ENCODE results near the gene TTLL13.
A peak's percentile ranks its signal among the peaks of the same experiment; 100 is the strongest.

Gene TTLL13

GRCh38 chr15:90217671-90218394 lies 31.5 kb upstream of the TTLL13 start:
- DNase-seq, result no peak

GRCh38 chr15:90219421-90220141 lies 29.8 kb upstream of the TTLL13 start:
- DNase-seq, result no peak

DNA sequence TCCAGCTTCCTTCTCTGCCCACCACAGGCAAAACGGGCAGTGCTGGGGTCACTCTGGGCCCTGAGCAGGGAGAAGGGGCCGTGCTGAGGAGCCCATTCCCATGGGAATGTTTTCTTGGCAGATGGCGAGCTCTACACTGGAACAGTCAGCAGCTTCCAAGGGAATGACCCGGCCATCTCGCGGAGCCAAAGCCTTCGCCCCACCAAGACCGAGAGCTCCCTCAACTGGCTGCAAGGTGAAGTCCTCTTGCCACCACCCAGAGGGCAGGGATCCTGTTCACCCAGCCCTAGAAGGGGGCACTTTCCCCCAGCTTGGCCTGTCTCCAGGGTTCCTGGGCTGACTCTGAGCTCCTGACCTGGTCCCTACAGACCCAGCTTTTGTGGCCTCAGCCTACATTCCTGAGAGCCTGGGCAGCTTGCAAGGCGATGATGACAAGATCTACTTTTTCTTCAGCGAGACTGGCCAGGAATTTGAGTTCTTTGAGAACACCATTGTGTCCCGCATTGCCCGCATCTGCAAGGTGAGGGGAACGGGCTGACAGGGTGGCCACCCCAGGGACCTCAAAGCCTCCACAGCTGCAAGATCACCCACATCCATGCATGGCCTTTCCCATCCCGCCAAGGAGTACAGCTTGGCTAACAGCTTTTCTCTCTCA lies 28.0 kb upstream of the TTLL13 start:
- peak; percentile 56 to 71 for DNase-seq

DNA sequence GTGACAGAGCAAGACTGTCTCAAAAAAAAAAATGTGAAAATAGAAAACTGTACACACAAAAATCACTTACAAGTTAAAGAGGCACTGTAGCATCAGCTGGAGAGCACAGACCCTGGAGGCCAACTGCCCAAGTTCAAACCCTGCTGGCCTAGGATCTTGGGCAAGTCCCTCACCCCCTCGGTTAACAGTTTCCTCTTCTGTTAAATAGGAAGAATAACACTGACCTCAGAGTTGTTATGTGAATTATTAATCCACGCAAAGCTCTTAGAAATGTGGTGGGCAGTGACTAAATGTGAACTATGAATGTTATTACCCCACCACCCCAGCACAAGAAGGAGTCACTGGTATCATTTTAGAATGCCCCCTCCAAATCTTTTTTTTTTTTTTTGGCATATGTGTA lies 26.8 kb upstream of the TTLL13 start:
- peak; percentile 25 to 64 for DNase-seq

GRCh38 chr15:90223441-90224165 lies 25.8 kb upstream of the TTLL13 start:
- DNase-seq, result no peak

DNA sequence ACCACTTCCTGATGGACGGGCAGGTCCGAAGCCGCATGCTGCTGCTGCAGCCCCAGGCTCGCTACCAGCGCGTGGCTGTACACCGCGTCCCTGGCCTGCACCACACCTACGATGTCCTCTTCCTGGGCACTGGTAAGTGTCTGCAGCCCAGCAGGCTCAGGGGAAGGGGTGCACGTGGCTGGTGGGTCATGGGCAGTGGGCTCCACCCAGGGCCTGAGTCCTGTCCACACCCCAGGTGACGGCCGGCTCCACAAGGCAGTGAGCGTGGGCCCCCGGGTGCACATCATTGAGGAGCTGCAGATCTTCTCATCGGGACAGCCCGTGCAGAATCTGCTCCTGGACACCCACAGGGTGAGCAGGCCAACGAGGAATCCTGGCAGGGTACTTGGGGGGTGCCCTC lies 24.3 kb upstream of the TTLL13 start:
- no peak for DNase-seq

DNA sequence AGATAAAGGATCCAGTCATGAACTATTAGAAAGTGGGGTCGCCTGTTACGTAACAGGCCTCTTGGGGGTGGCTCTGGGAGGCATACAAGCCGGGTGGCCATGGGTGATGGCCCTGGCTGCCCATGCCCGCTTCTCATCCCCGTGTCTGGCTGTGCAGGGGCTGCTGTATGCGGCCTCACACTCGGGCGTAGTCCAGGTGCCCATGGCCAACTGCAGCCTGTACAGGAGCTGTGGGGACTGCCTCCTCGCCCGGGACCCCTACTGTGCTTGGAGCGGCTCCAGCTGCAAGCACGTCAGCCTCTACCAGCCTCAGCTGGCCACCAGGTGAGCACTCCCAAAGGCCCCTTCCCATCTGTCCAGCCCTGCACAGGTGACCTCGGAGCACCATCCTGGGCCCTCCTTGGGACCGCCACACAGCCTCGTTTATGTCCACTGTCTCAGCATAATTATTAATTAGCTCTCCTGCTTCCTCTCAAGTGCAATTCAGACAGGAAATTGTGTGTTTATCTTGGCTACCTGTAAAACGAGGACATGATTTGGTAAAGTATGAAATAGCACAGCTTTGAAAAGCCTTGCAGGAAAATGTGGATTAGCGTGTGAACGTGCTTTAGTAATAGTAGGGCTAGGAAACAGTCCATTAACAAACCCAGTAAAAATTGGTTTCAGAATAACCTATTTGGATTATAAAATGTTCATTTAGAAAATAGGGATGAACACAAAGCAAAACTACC lies 23.7 kb upstream of the TTLL13 start:
- no peak for DNase-seq

DNA sequence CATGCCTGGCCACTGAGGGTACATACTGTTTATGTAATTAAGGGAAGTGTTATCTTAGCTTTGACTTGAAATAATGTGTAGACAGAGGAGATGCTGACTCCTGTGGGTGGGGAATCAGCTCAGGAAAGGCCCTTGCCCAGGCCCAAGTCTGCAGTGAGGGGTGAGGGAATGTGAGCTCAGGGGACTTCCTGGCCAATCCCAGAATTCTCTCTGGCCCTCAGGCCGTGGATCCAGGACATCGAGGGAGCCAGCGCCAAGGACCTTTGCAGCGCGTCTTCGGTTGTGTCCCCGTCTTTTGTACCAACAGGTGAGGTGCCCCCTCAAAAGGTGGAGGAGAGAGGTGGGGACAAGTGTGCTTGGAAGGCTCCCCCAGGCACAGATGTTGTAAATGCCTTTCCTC lies 22.0 kb upstream of the TTLL13 start:
- no peak for DNase-seq

DNA sequence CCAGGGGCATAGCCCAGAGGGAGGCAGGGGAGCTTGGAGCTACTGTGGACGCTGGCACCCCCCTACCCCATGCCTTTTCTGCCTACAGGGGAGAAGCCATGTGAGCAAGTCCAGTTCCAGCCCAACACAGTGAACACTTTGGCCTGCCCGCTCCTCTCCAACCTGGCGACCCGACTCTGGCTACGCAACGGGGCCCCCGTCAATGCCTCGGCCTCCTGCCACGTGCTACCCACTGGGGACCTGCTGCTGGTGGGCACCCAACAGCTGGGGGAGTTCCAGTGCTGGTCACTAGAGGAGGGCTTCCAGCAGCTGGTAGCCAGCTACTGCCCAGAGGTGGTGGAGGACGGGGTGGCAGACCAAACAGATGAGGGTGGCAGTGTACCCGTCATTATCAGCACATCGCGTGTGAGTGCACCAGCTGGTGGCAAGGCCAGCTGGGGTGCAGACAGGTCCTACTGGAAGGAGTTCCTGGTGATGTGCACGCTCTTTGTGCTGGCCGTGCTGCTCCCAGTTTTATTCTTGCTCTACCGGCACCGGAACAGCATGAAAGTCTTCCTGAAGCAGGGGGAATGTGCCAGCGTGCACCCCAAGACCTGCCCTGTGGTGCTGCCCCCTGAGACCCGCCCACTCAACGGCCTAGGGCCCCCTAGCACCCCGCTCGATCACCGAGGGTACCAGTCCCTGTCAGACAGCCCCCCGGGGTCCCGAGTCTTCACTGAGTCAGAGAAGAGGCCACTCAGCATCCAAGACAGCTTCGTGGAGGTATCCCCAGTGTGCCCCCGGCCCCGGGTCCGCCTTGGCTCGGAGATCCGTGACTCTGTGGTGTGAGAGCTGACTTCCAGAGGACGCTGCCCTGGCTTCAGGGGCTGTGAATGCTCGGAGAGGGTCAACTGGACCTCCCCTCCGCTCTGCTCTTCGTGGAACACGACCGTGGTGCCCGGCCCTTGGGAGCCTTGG lies 21.3 kb upstream of the TTLL13 start:
- no peak for DNase-seq

GRCh38 chr15:90228960-90229359 lies 20.4 kb upstream of the TTLL13 start:
- DNase-seq, result no peak

DNA sequence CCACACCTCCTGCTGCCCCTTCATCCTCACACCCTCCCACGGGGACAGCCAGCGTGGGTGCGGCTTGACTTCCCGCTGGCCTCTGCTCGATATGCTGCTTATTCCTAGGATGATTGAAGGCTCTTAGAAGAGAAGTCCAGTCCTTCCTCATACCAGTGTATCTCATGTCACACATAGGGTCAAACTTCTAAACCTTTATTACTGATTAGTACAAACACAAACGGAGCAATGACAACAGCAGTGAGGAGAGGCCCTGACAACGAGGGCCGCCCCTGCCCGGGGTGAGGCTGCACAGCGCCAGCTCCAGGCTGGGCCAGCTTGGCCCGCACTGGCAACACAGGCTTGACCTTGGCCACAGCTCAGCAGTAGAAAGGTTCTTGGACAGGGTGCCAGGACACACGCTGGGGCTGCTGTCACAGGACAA lies 19.3 kb upstream of the TTLL13 start:
- peak in 1 of 2 donors; percentile 19 for DNase-seq

DNA sequence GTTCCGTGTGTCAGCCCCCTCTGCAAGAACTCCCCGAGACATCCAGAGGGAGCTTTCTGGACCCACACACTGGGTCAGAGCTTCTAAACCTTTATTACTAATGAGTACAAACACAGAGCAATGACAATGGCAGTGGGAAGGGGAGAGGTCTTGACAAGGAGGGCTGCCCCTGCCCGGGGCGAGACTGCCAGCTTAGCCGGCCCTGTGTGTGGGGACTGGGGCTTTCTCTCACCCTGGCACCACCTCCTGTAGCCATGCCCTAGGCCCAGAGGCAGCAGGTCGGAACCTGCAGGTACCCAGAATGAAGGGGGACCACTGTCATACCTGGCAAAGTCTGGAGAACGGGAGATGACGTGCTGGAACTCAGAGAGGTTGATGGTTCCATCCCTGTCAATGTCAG lies 18.7 kb upstream of the TTLL13 start:
- DNase-seq, result no peak

GRCh38 chr15:90231028-90232017 lies 18.0 kb upstream of the TTLL13 start:
- peak; percentile 93 to 94 for DNase-seq

- DNase-seq, result no peak
Measured at GRCh38 chr15:90232196-90232595, 17.2 kb upstream of the TTLL13 start.

DNA sequence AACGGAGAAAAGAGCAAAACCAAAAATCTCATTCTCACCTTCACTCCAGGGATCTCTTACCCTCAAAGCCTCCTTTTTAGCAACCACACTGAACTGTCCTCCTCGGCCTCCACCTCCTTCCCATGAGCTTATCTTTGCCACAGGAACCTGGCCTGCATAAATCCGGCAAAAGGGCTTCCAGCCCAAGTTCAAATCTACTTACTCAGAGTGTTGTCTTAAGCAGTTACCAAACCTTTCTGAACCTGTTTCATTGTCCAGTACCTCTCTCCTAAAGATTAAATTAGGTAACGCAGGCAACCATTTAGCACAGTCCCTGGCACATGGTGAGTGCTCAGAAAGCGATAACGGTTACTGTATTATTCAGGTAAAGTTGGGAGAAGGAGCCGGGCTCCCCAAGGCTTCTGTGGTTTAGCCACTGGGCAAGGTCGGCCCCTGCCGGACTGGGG lies 16.4 kb upstream of the TTLL13 start:
- DNase-seq, result no peak

GRCh38 chr15:90233387-90234095 lies 15.8 kb upstream of the TTLL13 start, which contains the start of gene CIB1:
TSS of gene CIB1 (minus strand) at chr15:90233941. CDS start at chr15:90233885, 56 bp downstream.
- DNase-seq, result peak; percentile 99

DNA sequence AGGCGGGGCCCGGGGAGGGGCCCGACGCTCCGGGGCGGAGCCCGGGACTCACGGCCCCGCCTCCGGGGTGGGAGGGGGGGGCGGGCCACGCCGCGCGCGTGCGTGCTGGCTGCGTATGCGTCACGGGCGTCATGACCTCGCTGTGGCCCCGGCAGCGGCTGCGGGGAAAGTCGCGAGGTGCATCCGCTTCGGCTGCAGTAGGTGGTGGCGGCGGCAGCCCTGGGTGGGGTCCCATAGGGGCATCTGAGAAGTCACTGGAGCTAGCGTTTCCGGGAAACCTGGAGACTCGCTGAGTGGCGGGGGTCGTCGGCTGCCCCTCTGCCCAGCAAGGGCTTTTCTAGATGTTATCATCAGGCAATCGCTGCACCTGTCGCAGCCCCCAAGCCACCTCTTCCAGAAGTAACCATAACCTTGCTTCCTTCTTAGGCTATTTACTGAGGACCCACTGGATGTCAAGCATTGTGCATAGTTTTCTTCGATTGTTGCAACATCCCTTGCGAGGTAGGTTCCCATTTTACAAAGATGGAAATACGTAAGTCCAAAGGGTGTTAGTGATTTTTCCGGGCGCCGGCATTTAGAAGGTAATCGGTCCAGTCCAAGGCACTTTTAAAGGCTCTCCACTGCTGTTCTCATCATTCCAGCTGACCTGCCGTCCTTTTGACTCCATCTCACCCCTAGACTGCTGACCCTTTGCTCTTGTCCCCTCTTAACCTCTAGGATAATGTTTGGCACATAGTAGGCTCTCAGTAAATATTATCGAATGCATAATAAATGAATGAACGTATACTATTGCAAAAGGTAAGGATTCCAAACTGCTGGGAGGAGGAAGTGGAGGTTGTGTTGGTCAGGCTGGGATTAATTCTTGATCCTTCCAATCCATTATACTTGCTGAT lies 15.0 kb upstream of the TTLL13 start, which contains the start of gene GDPGP1:
Gene GDPGP1 (plus strand): TSS at position 114 of the 893 bp plus-strand sequence. CDS start 6,700 bp downstream, outside the sequence.
- peak; percentile 22 to 40 for DNase-seq

DNA sequence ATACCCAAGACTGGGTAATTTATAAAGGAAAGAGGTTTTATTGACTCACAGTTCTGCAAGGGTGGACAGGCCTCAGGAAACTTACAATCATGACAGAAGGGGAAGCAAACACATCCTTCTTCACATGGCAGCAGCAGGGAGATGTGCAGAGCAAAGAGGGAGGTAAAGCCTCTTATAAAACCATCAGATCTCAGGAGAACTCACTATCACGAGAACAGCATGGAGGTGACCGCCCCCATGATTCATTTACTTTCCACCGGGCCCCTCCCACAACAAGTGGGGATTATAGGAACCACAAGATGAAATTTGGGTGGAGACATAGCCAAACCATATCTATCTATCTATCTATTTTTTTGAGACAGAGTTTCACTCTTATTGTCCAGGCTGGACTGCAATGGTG lies 10.0 kb upstream of the TTLL13 start:
- no peak for DNase-seq

Data from inflammatory macrophage (primary cell).